ENCODE data around the gene ATG7. TPM values are rescaled to one million over a fixed set of nuclear protein-coding genes. Genes with fewer than 3 reads are reported as not detected.

The ATG7 gene
- total RNA-seq, 1 donor from 2014 or later, result 23.0 TPM

DNA sequence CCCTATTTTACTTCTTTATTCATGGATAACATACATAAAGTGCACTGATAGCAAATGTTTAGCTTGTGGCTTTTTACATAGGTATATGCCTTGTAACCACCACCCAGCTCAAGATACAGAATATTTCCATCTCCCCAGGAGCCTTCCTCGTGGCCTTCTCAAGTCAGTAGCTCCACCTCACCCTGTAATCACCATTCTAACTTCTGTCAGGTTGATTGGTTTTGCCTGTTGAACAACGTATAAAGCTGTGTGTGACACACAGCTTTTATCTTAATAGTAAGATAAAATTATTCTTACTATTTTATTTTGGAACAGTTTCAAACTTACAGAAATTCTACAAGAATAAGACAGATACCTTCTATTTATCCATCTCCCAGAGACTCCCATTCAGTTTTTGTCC is 13.3 kb downstream of the ATG7 start:
- Mint-ChIP-seq H3K9me3 (ENCODE audit: unreplicated experiment) (peaks cover 2% of the 10 kb centered on the region), H3K36me3 (ENCODE audit: unreplicated experiment) (no peaks in the 10 kb centered on the region), H3K27ac (ENCODE audit: unreplicated experiment) (peak overlapping the region; percentile 10), H3K27me3 (ENCODE audit: unreplicated experiment) (peaks cover 2% of the 10 kb centered on the region), H3K4me3 (ENCODE audit: unreplicated experiment) (no peak overlapping the region), H3K4me1 (ENCODE audit: low read depth, unreplicated experiment) (peaks cover 4% of the 10 kb centered on the region)
- no peak for DNase-seq
- TF ChIP-seq, protein P1, sequence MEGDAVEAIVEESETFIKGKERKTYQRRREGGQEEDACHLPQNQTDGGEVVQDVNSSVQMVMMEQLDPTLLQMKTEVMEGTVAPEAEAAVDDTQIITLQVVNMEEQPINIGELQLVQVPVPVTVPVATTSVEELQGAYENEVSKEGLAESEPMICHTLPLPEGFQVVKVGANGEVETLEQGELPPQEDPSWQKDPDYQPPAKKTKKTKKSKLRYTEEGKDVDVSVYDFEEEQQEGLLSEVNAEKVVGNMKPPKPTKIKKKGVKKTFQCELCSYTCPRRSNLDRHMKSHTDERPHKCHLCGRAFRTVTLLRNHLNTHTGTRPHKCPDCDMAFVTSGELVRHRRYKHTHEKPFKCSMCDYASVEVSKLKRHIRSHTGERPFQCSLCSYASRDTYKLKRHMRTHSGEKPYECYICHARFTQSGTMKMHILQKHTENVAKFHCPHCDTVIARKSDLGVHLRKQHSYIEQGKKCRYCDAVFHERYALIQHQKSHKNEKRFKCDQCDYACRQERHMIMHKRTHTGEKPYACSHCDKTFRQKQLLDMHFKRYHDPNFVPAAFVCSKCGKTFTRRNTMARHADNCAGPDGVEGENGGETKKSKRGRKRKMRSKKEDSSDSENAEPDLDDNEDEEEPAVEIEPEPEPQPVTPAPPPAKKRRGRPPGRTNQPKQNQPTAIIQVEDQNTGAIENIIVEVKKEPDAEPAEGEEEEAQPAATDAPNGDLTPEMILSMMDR (IDR thresholded peaks at IDR 0.05; ENCODE audit: partially characterized antibody, unreplicated experiment), result no peak

DNA sequence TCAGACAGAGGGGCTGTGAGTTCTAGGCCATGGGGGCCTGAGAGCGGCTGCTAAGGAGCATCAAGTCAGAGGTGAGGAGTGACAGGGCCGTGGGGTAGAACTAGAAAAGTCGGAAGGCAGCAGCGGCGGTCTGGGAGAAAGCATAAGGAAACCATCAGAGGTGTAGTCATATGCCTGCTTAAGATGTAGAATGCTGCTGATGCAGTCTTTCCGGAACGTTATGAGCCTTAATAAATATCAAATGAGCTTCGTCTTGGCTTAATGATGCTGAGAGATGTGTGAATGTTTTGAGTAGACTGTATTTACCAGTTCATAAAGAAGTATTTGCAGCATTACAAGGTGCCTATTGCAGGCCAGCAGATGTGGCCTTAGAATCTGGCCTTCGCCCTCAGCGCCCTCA is 15.2 kb downstream of the ATG7 start:
- no peaks in the 10 kb centered on the region for H3K9me3 Mint-ChIP-seq (ENCODE audit: unreplicated experiment)
- H3K27ac Mint-ChIP-seq (ENCODE audit: unreplicated experiment), result no peak overlapping the region
- no peak for DNase-seq
- peaks cover 2% of the 10 kb centered on the region for H3K27me3 Mint-ChIP-seq (ENCODE audit: unreplicated experiment)
- TF ChIP-seq, protein P1 (IDR thresholded peaks at IDR 0.05; ENCODE audit: partially characterized antibody, unreplicated experiment), result no peak
- no peaks in the 10 kb centered on the region for H3K36me3 Mint-ChIP-seq (ENCODE audit: unreplicated experiment)
- H3K4me1 Mint-ChIP-seq (ENCODE audit: low read depth, unreplicated experiment), result peaks cover 4% of the 10 kb centered on the region
- no peak overlapping the region for H3K4me3 Mint-ChIP-seq (ENCODE audit: unreplicated experiment)

DNA sequence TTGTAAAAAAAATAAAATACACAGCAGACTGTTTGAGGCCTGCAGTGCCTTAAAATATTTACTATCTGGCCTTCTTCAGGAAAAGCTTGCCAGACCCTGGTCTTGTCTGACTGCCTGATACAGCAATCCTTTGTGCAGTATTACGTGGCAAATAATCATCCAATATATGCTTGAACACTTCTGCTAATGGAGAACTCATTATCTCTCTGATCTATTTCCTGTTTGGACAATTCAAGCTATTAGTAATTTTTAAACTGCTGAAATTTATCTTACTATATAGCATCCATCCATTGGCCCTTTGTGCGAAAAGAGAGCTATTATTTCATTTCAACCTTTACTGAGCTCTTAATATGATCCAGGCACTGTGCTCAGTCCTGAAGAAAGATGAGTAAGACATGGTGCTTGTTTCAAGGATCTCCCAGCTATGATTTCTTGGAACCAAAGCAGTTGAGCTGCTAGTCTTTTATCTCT is 15.9 kb downstream of the ATG7 start:
- Mint-ChIP-seq H3K4me3 (ENCODE audit: unreplicated experiment) (no peak overlapping the region), H3K4me1 (ENCODE audit: low read depth, unreplicated experiment) (no peaks in the 10 kb centered on the region), H3K27me3 (ENCODE audit: unreplicated experiment) (peaks cover 2% of the 10 kb centered on the region), H3K27ac (ENCODE audit: unreplicated experiment) (no peak overlapping the region), H3K9me3 (ENCODE audit: unreplicated experiment) (no peaks in the 10 kb centered on the region), H3K36me3 (ENCODE audit: unreplicated experiment) (no peaks in the 10 kb centered on the region)
- no peak for DNase-seq
- TF ChIP-seq, protein P1 (IDR thresholded peaks at IDR 0.05; ENCODE audit: partially characterized antibody, unreplicated experiment), result no peak

DNA sequence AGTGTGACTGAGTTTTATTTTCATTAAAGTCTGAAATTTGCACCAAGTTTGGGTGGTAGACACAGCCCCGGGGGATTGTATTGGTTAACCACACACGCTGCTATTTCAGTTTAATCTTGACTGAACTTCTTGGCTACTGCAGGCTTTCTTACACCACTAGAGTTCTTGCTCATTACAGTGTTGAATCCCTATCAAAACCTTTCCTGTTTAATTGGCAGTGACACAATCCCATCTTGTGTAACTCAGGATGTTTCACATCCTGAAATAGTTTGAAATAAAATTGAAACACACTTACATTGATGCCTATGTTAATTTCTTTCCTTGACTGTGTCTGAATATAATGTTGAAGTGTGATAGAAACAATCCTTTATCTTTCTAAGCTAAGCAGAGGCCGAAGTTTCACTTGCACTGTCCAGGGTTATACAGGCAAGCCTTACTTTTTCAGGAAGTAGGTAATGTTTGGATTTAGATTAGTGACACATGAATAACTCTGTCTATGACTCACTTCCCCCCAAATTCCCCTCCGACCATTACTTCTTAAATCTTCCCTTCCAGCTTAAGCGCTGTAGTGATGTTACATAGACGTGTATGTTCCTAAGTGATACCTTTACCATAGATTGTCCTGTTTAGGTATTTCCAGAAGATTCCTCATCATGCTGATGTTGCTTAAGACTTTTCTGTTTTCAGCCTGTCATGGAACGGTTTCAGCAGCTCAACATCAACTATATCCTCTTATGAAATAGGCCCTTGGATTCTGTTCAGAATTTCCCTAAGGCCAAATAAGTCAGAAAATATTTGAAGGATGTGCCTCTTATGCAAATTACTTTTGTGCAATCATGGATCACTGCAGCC is 16.8 kb downstream of the ATG7 start:
- Mint-ChIP-seq H3K4me1 (ENCODE audit: low read depth, unreplicated experiment) (no peaks in the 10 kb centered on the region), H3K27ac (ENCODE audit: unreplicated experiment) (no peak overlapping the region), H3K9me3 (ENCODE audit: unreplicated experiment) (no peaks in the 10 kb centered on the region), H3K27me3 (ENCODE audit: unreplicated experiment) (peaks cover 2% of the 10 kb centered on the region), H3K4me3 (ENCODE audit: unreplicated experiment) (no peak overlapping the region), H3K36me3 (ENCODE audit: unreplicated experiment) (no peaks in the 10 kb centered on the region)
- TF ChIP-seq, protein P1 (IDR thresholded peaks at IDR 0.05; ENCODE audit: partially characterized antibody, unreplicated experiment), result no peak
- DNase-seq, result no peak

DNA sequence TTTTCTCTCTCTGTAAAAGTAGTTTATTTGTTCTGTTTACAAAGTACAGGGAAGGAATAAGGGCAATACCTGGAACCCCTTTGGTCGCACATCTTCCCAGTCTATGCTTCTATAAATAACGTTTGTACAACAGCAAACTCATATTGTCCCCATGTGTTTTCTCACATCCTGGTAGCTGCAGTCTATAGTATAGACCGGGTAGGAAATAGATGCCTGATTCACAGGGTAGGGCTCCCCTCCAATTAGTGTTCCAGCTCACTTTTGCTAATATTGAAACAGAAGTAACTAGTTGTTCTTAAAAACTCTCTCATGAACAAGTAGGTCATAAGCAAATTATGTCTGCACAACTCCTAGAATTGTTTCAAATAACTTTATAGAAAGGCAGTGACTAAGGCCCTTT is 17.7 kb downstream of the ATG7 start:
- Mint-ChIP-seq H3K27ac (ENCODE audit: unreplicated experiment) (no peak overlapping the region), H3K36me3 (ENCODE audit: unreplicated experiment) (no peaks in the 10 kb centered on the region), H3K4me3 (ENCODE audit: unreplicated experiment) (no peak overlapping the region), H3K4me1 (ENCODE audit: low read depth, unreplicated experiment) (no peaks in the 10 kb centered on the region), H3K27me3 (ENCODE audit: unreplicated experiment) (peaks cover 2% of the 10 kb centered on the region), H3K9me3 (ENCODE audit: unreplicated experiment) (no peaks in the 10 kb centered on the region)
- no peak for DNase-seq
- TF ChIP-seq, protein P1 (IDR thresholded peaks at IDR 0.05; ENCODE audit: partially characterized antibody, unreplicated experiment), result no peak
